Measurements from ENCODE around the gene ADI1. TPM values are rescaled to one million over a fixed set of nuclear protein-coding genes. Genes with fewer than 3 reads are reported as not detected.

The ADI1 gene
- total RNA-seq, 1 experiment from 2014 or later, result 69.2 TPM

GRCh38 chr2:3536682-3537632 is 17.6 kb upstream of the ADI1 start:
- intact Hi-C loops (cut with micrococcal nuclease; ENCODE audit: unreplicated experiment), result loop anchor here (1.0 to 5.0 kb wide), 6 partner anchors 18 to 114 kb away; partner anchors contain the start of genes ADI1 and RNASEH1
- DNase-seq, result peak; percentile 84 to 87
- H3K9me3 Mint-ChIP-seq (ENCODE audit: unreplicated experiment), result no peaks in the 10 kb centered on the region
- no peaks in the 10 kb centered on the region for H3K27me3 Mint-ChIP-seq (ENCODE audit: insufficient read depth, unreplicated experiment)
- Histone ChIP-seq H3K4me3 (ENCODE audit: low read depth, low read length) (peak overlapping the region; percentile 54), H3K4me1 (peaks cover 7% of the 10 kb centered on the region; the same call in 1 of the 2 replicates), H3K36me3 (ENCODE audit: control insufficient read depth, insufficient read depth, low read length) (peaks cover 2% of the 10 kb centered on the region), H3K27me3 (replicated peaks; ENCODE audit: control insufficient read depth, insufficient read depth, low read length) (no peaks in the 10 kb centered on the region), H3K9me3 (no peaks in the 10 kb centered on the region)
- peaks cover 45% of the 10 kb centered on the region for H3K36me3 Mint-ChIP-seq (ENCODE audit: insufficient read depth, unreplicated experiment)
- peak; percentile 46 to 81 for TF ChIP-seq CTCF (IDR thresholded peaks at IDR 0.05; ENCODE audit: insufficient read depth in 1 of 2, low read depth in 1 of 2, low read length in 1 of 2, severe bottlenecking in 1 of 2, unreplicated experiment in 1 of 2)
- H3K4me3 Mint-ChIP-seq (ENCODE audit: unreplicated experiment), result peak overlapping the region; percentile 95
- H3K27ac Mint-ChIP-seq (ENCODE audit: unreplicated experiment), result peak overlapping the region; percentile 99
- BruUV-seq (replicated peaks), result no TSS peak
- H3K4me1 Mint-ChIP-seq (ENCODE audit: low read depth, unreplicated experiment), result peaks cover 7% of the 10 kb centered on the region
- ChIA-PET CTCF (interaction anchor here (0.6 to 1.5 kb wide), 6 partner anchors 12 to 158 kb away, joined by 3 to 5 read pairs (median 3); partner anchors contain the start of genes RNASEH1 and TRAPPC12), POLR2A (interaction anchor here (1.1 to 2.0 kb wide), 3 partner anchors 17 to 21 kb away, joined by 3 to 15 read pairs (median 13); partner anchors contain the start of genes ADI1 and RNASEH1)

GRCh38 chr2:3535794-3536681 is 16.7 kb upstream of the ADI1 start:
- intact Hi-C loops (cut with micrococcal nuclease; ENCODE audit: unreplicated experiment), result loop anchor here (1.0 to 5.0 kb wide), 6 partner anchors 17 to 115 kb away; partner anchors contain the start of genes ADI1 and RNASEH1
- TSS peak; percentile 87 for BruUV-seq (replicated peaks)
- peak overlapping the region; percentile 99 for H3K27ac Mint-ChIP-seq (ENCODE audit: unreplicated experiment)

More at GRCh38 chr2:3535794-3536681, 16.7 kb upstream of the ADI1 start:
- DNase-seq, result peak; percentile 75 to 80
- Mint-ChIP-seq H3K9me3 (ENCODE audit: unreplicated experiment) (peaks cover under 1% of the 10 kb centered on the region), H3K27me3 (ENCODE audit: insufficient read depth, unreplicated experiment) (no peaks in the 10 kb centered on the region), H3K4me1 (ENCODE audit: low read depth, unreplicated experiment) (peaks cover 7% of the 10 kb centered on the region), H3K36me3 (ENCODE audit: insufficient read depth, unreplicated experiment) (peaks cover 37% of the 10 kb centered on the region), H3K4me3 (ENCODE audit: unreplicated experiment) (peak overlapping the region; percentile 95)
- no peaks in the 10 kb centered on the region for H3K27me3 ChIP-seq (replicated peaks; ENCODE audit: control insufficient read depth, insufficient read depth, low read length)
- POLR2A ChIA-PET, result interaction anchor here (1.1 to 2.0 kb wide), 3 partner anchors 16 to 22 kb away, joined by 3 to 15 read pairs (median 13); partner anchors contain the start of genes ADI1 and RNASEH1
- peaks cover 7% of the 10 kb centered on the region; the same call in 1 of the 2 replicates for H3K4me1 ChIP-seq
- peak; percentile 11 to 31 for TF ChIP-seq CTCF (IDR thresholded peaks at IDR 0.05; ENCODE audit: insufficient read depth in 1 of 2, low read depth in 1 of 2, low read length in 1 of 2, severe bottlenecking in 1 of 2, unreplicated experiment in 1 of 2)
- CTCF ChIA-PET, result interaction anchor here (1.0 to 1.5 kb wide), 7 partner anchors 11 to 157 kb away, joined by 3 to 7 read pairs (median 4); partner anchors contain the start of genes ADI1, RNASEH1 and TRAPPC12
- H3K9me3 ChIP-seq, result no peaks in the 10 kb centered on the region
- peaks cover 2% of the 10 kb centered on the region; the same call in 1 of the 2 replicates for H3K36me3 ChIP-seq (ENCODE audit: control insufficient read depth, insufficient read depth, low read length)
- peak overlapping the region; percentile 54 for H3K4me3 ChIP-seq (ENCODE audit: low read depth, low read length)

All from Caco-2 (cell line).